ENCODE measurements around the gene DFFA.

GRCh38 chr1:10470043-10470442 is 2.3 kb downstream of the DFFA start:
- TF ChIP-seq MYC (IDR thresholded peaks at IDR 0.05; ENCODE audit: low read depth, low read length) = no peak
- no peak for TF ChIP-seq CTCF (IDR thresholded peaks at IDR 0.05; ENCODE audit: extremely low read depth in 1 of 2, insufficient read depth in 1 of 2, low read depth in 1 of 2, low read length in 2 of 2)
- no peak for TF ChIP-seq EZH2 (IDR thresholded peaks at IDR 0.05; ENCODE audit: borderline replicate concordance, low read depth, low read length, severe bottlenecking)
- no peak for TF ChIP-seq POLR2A (IDR thresholded peaks at IDR 0.05; ENCODE audit: low read depth, low read length)
- no peak for TF ChIP-seq MAX (IDR thresholded peaks at IDR 0.05; ENCODE audit: insufficient read depth, insufficient read length)
- TF ChIP-seq POLR2AphosphoS5 (IDR thresholded peaks at IDR 0.05; ENCODE audit: insufficient read depth, low read depth, low read length) = no peak
- no peak for TF ChIP-seq JUN (IDR thresholded peaks at IDR 0.05; ENCODE audit: borderline replicate concordance, insufficient read depth, insufficient read length, low read depth)
- TF ChIP-seq FOS (IDR thresholded peaks at IDR 0.05; ENCODE audit: borderline replicate concordance, insufficient read depth, low read length) = no peak
- TF ChIP-seq GATA2 (IDR thresholded peaks at IDR 0.05; ENCODE audit: insufficient read depth, insufficient read length, low read depth, low read length) = no peak
